SKM-1 treated with dmso at 0.1 percent for 144 hours (cell line): ENCODE data around the gene MATN4.

ENCODE experiments used
- DNase-seq: peaks from one replicate; lab custom pipeline; 2025; ENCODE audit not compliant: unreplicated experiment; lab: John Stamatoyannopoulos, UW

Gene MATN4

GRCh38 chr20:45293041-45294002 is 14.8 kb downstream of the MATN4 start:
- peak; percentile 79 for DNase-seq

- no peak for DNase-seq
Observed at GRCh38 chr20:45292343-45292742, 15.8 kb downstream of the MATN4 start.

GRCh38 chr20:45291526-45291925 is 16.6 kb downstream of the MATN4 start:
- no peak for DNase-seq

- peak; percentile 73 for DNase-seq
Observed at GRCh38 chr20:45290677-45291355, 17.3 kb downstream of the MATN4 start.

GRCh38 chr20:45289942-45290676 is 18.0 kb downstream of the MATN4 start:
- no peak for DNase-seq

DNA sequence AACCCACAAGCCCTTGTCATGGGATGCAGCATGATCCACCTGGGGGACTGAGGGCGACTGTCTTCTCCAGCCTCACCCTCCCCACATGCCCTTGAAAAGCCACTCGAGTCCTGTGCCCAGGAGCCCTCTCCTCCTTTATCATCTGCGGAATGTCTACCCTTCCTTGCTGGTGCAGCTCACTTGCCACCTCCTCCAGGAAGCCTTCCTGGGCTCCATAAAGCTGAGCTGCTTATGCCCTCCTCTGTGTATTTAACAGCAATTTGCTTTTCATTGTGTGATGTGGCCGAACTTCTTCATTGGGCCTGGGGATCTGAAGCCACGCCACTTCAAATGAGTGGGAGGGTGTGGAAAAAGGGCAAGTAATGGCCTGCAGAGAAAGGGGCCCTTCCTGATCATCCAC is 19.2 kb downstream of the MATN4 start:
- DNase-seq, result no peak

- DNase-seq, result no peak
Observed at GRCh38 chr20:45288376-45288775, 19.7 kb downstream of the MATN4 start.

DNA sequence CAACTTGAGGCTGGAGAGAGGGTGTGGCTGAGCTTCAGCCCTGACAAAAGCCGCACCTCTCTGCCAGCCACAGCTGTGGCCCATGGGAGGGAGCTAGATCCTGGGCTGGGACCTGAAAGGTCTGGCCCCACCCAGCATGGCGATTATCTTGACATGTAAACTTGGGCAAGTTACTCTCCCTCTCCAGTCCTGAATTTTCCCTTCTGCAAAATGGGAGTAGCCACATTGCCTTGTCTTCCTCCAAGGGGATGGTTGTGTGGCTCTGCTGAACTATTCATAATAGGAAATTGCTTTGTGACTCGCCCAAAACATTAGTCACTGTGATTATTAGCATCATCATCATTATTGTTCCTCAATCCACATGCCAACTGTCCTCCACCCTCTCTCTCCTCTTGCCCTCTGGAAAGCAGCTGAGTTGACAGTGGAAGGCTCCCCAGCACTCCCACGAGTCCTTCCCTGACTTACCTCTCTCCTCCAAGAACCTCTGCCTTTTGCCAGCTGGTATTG is 24.5 kb downstream of the MATN4 start:
- DNase-seq, result no peak

DNA sequence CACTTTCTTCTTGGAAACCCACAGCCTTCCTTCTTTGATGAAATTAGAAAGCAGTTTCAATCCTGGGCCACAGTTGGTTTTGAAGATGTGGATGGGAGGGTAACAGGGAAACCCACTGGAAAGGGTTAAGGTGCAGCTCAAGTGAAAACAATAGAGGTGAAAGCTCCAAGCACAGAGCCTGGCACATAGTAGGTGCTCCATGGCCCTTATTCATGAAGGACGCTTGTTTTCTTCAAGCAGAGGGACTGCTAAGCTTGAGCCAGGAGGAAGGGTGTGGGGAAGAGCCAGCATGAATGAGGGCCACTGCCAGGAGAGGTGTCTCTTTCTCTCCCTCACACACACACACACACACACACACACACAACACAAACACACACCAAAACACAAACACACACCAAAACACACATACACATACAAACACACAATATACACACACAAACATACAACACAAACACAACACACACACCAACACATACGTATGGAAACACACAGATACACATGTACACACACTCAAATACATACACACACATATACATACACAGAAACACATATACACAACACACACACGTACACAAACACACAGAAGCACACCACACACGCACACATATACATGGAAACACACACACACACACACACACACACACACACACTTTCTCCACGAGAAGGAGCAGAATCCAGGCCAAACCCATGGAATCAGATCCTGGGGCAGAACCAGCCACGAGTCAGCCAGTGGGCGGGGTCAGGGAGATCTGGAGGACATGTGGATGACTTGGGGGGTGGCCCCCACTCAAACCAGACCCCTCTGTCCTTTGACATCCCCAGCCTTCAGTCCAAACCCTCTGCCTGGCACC is 25.2 kb downstream of the MATN4 start:
- no peak for DNase-seq

- no peak for DNase-seq
Observed at GRCh38 chr20:45279992-45280391, 28.1 kb downstream of the MATN4 start.

DNA sequence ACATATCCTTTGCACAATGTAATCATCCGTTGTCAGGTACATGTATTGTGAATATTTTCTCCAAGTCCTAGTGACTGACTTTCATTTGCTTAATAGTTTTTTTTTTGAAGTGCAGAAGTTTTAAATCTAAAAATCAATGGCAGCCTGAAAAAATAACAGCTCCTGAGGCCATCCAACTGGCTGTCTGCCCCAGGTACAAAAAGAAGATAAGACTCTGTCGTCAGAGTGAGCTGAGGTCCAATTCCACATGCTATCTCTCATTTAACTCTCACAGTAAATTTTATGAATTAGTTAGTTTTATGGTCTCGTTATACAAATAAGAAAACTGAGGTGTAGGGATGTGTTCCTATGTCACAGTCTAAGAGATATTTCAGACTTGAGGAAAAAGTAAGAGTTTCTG is 32.8 kb downstream of the MATN4 start:
- no peak for DNase-seq

- DNase-seq, result no peak
Observed at GRCh38 chr20:45269754-45270270, 38.3 kb downstream of the MATN4 start.

- no peak for DNase-seq
Observed at GRCh38 chr20:45269056-45269455, 39.0 kb downstream of the MATN4 start.

- DNase-seq, result no peak
Observed at GRCh38 chr20:45268531-45268930, 39.6 kb downstream of the MATN4 start.

- DNase-seq, result no peak
Observed at GRCh38 chr20:45266977-45267376, 41.1 kb downstream of the MATN4 start.

- DNase-seq, result no peak
Observed at GRCh38 chr20:45263556-45264266, 44.4 kb downstream of the MATN4 start.

GRCh38 chr20:45258664-45259063 is 49.4 kb downstream of the MATN4 start:
- no peak for DNase-seq

GRCh38 chr20:45258259-45258658 is 49.8 kb downstream of the MATN4 start:
- no peak for DNase-seq

DNA sequence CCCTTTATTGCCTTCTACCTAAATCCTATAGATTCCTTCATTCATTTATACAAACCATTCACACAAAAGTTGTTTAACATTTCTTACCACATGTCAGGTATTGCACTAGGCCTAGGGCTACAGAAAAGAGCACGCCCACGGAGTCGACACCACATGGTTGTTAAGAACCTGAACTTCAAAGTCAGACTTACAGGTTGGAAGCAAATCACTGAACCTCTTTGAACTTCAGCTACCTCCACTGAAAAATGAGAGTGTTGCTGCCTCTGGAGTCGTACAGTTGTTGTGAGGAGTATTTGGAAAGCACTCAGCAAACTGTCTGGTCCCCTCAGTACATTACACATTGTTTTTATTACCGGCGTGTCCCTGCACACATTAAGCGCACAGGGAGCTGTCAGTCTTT is 50.4 kb downstream of the MATN4 start:
- no peak for DNase-seq

- no peak for DNase-seq
Observed at GRCh38 chr20:45257161-45257560, 50.9 kb downstream of the MATN4 start.
